NCI-H128 (cell line): ENCODE data around the gene MICAL3.

Experiments used
- DNase-seq: peaks from one replicate; lab custom pipeline; 2025; ENCODE audit not compliant: unreplicated experiment; lab: John Stamatoyannopoulos, UW

MICAL3 gene

DNA sequence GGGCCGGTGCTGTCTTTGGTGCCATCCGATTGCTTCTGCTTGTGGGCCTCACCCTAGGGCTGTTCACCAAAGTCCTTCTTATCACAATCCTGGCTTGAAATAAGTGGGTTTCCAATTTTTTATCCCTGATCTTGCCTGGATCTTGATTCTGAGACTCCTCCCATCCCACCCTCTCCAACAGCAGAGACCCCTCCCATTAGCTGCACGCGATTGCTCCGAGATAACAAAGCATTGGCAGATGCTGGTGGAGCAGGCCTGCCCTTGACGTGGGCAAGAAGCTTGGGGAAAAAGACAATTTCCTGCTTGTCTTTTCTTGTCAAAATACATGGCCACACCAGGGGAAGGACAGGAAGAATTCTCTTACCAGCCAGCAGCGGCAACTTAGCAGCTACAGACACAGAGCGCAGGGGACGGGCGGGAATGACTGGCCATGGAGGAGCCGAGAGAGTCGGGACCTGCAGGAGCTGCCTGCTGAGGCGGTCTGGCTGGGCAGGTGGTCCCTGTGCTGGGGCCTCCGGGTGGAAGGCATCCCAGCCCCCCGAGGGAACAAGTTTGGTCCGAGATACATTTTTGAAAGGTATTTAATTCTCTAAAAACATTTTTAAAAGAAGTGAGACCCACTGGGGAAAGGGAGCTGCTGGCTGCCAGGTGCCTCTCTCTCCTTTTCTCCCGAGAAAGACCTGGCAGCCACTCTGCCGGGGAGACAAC lies 240.4 kb downstream of the MICAL3 start:
- no peak for DNase-seq

DNA sequence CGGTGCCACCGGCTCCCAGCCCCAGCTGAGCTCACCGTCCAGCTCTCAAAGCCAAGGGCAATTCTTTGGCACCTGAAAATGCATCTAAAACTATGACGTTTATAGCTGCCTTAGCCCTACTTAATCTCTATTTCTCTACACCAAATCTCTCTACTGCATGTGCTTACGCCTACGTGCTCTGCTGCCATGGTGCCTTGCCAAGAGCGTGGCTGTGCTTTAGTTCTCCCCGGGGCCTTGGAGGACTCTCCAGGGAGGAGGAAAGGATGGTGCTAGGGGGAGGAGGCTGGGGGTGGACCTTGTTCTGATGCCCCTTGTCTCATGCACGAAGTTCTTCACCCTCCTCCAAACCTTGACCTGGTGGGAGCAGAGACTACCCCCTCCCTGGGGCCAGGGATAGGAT lies 241.0 kb downstream of the MICAL3 start:
- DNase-seq: no peak

DNA sequence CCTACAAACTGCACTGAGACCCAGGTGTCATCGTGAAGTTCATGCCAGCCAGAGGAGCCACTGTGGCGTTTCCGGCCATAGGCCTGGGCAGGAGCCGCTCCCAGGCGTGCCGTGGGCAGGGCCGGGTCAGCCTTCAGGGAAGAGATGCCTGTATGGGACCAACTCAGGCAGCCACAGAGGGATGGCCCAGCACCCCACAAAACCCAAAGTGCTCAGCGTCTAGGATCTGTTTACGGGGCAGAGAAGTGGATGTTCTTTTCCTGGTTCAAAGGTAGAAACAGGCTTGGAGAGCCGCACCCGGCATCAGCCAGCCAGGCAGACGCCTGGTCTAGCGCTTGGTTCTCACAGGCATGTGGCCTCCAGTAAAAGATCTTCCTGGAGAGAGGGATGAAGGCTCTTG lies 241.7 kb downstream of the MICAL3 start:
- no peak for DNase-seq

DNA sequence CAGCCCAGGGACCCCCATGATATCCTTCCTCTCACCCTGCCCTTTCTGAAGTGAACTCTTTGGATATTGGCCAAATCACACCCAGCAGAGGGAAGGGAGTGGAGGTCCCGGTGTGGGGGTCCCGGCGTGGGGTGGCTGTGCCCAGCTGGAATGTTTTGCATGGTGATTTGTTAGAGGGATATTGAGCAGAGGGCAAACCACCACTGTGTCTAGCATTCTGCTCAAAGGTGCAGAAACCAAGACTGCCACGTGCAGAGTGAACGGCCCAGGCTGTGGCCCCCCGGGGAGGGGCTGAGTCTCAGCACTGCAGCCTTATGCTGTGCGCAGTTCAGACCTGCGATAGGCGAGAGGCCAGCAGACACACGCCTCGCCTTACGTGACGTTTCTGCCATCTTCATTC lies 242.2 kb downstream of the MICAL3 start:
- no peak for DNase-seq

DNA sequence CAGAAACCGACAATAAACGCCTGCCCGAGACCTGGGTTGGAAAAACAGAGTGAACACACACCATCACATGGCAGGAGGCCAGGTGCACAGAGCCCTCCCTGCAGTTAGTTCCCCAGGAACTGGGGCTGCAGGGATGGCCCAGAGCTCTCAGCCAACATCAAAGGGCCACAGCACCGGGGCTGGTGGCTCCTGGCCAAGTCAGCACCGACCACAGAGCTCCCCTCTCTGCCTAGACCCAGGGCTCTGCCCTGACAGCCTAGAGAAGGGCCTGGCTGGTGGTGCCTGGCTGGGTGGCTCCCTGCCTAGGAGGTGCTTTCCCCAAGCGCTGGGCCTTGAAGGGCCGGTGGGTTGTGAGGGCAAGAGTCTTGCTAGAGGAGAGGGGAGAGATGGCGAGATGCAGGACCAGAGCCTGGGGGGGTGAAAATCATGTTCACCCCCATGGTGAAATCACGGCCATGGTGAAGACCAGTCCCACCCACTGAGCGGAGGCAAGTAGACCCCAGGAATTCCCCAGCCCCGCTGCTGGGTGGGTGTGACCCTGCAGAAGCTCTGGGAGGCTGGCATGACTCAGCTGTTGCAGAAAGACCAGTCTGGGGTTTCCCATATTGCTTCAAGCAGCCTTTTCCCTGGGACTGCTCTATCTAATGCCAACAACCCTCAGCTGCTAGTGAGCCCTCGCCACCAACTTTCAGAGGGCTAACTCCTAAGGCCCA lies 242.9 kb downstream of the MICAL3 start:
- no peak for DNase-seq

DNA sequence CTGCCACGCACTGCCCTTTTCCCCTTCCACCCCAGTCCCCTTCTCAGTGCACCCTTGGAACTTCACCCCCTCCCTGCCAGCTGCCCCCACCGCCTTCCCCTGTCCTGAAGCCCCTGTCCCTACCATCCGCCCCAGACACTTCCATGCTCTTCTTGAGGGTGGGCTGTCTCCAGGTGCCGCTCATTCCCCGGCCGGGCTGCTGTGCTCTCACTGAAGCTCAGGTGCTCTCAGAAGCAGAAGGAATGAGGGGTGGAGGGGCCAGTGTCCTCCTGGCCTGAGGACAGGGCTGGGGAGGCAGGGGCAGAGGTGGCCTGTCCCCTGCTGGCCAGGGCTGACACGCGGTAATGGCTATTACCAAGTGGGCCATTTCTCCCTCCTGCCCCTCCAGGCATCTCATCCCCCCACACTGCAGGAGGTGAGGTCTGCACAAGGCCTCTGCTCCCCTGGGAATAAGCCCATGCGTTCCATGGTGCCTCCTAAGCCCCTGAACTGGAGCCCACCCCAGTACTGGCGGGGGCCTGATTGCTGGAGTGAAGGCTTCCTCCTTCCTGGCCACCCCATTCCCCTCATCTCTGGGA lies 243.5 kb downstream of the MICAL3 start:
- DNase-seq: no peak

DNA sequence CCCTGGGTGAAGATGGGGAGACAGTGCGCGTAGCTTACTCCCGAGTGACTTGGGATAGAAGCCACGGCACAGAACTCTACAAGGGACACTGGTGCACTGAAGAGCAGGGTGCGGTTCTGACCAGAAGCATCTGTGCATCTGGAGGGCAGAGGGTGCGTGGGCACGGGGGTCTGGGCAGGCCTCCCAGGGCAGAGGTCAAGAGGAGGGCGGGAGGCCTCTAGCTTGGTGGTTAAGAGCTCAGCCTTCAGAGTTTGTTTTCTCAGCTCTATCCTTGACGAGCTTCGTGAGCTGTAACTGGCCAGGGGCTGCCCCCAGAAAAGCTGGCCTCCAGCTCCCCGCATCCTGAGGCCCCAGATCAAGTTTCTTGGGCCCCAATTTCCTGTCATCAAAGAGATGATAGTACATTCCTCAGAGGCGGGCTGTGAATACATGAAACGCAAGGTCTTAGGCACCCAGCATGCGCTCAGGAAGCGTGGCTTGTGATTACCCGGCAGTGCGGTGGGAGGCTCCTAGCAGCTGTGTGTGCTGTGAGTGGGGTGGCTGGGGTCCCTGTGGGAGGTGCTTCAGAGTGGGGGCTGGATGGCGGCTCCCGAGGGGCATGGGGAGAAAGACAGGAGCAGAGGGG lies 244.1 kb downstream of the MICAL3 start:
- DNase-seq: no peak

DNA sequence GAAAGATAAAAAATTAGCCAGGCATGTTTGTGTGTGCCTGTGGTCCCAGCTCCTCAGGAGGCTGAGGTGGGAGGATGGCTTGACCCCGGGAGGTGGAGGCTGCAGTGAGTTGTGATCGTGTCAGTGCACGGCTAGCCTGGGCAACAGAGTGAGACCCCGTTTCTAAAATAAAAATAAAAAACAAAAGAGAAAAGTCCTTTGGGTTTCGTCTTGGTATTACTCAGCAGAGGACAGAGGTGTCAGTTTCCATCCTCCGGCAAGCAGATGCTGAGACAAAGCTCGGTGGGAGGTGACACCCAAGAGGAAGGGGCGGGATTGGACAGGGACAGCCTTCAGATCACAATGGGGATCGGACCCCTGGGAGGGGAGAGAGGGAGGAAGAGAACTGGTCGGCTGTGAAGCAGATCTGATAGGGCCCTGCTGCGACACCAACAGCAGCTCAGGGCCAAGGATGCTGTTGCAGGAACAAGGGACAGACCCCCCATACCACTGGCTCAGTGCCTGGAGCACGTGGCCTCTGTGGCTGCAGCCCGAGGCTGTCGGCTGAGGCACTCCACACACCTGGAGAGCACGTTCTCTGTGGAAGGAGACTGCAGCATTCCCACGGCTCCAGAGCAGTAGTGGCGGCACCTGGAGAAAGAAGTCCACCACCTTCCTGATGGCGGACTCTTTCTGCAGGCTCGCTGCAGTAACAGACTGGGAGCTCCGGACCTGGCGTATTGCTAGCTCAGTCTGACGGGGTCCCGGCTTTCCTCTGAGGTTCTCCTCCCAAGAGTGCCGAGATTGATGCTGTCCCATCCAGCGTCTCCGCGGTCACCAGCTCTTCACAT lies 244.9 kb downstream of the MICAL3 start:
- no peak for DNase-seq

DNA sequence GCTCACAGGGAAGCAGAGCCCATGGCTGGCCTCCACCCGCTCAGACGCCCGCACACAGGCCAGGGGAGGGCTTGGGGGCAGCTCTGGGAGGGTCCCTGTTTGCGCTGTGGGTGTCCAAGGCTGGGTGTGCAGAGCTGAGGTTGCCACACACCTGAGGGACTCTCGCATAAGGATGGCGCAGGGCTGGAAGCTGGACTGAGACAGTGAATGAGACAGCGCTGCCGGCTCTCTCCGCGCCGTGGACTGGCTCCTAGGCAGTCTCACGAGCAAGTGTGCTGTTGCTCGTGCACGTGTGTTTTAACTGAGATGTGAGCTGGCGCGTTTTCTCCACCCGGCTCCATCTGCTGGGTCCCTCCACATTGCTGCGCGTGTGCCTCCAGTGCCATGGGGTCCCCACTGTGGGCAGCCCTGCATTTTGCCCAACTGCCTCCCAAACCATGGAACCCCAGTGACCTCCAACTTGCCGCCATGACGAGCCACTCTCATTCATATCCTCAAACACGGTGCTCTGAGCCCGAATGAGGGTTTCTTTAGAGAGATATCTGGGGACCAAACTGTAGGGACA lies 245.9 kb downstream of the MICAL3 start:
- no peak for DNase-seq

DNA sequence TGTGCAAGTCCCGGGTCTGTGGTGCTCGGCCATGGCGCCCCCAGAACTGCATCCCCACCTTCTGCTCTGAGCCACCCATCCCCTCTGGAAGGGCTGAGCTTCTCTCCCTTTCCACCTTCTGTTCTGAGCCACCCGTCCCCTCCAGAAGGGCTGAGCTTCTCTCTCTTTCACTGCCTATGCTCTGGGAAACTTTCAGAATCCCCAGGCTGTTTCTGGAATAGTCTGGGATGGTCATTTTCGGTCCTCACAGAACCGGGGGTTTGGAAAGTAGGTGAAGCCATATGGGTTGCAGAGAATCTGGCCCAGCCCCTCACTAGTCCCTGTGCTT lies 246.7 kb downstream of the MICAL3 start:
- DNase-seq: no peak

DNA sequence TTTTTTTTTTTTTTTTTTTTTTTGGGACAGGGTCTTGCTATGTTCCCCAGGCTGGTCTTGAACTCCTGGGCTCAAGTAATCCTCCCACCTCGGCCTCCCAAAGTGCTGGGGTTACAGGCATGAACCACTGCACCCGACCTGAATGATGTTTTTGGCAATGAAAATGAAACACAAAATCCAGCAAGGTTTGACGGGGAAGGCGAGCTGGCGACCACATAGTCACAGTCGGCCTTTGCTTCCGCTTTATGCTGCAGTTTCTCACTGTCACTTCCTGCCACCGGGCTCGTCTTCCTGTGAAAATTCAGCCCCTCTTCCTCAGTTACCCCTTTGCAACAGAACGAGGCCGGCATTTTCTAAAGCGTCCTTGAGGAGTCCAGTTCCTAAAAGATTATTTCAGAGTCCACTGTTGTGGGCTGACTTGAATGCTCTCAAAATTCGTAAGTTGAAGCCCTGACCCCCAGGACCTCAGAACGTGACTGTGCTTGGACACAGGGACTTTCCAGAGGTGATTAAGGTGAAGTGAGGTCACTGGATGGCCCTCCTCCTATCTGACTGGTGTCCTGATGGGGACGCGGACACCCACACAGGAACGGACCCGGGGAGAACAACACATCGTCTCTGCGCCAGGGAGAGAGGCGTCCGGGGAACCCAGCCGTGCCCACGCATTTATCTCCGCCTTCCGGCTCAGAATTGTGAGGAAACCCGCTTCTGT lies 247.2 kb downstream of the MICAL3 start:
- no peak for DNase-seq

DNA sequence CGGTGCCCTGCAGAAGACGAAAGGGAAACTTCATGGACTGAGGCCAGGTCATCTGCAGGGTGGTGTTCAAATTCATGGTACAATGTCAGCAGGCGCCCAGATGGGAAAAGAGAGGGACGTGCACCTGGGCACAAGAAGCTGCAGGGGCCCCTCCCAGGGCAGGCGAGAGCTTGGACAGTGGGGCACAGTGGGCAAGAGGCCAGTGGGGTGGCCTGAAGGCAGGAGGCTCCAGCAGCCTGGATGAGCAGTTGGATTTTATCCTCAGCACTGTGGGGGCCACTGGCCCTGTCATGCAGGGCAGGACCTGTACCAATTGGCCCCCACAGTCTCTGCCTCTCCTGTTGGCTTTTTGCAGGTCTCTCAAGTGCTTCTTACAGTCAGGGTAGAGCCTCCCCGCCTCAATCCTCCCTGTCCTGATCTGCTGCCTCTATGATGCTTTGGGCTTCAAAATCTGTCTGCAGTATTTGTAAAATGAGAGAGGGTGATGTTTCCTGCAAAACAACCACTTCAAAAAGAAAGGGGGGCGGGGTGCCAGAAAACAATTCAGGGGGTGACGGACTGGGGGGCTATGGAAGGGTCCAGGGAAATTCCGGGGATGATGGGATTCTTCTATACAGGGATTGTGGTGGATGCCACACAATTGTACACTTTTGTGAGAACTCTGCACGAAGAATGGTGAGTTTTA lies 248.4 kb downstream of the MICAL3 start:
- no peak for DNase-seq

DNA sequence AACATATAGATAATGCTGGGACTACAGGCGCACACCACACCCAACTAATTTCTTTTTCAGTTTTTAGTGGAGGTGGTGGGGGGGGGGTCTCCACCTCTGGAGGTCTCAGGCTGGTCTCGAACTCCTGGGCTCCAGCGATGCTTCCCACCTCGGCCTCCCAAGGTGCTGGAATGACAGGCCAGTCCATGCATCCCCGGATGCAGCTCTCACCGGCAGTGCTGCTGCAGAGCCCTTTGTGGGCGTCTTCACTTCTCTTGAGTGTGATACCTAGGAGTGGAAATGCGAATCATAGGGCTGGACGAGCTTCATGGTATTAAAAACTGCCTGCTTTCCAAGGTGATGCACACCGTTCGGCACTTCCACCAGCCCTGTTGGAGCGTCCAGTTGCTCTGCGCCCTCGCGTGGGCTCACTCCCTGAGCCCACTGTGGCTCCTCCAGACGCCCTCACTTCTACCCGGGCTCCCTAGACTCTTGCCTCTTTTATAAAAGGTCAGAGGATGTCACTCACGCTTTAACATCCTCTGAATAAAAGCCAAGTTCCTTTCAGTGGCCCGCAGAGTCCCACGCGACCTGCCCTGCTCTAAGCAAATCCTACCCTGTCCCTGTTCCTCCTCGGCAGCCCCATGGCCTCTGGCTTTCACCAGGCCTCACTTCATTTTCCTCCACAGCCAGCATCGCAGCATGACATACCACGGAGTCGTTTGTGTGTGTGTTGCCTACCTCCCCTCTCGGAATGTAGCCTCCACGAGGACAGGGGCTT lies 249.3 kb downstream of the MICAL3 start:
- no peak for DNase-seq

DNA sequence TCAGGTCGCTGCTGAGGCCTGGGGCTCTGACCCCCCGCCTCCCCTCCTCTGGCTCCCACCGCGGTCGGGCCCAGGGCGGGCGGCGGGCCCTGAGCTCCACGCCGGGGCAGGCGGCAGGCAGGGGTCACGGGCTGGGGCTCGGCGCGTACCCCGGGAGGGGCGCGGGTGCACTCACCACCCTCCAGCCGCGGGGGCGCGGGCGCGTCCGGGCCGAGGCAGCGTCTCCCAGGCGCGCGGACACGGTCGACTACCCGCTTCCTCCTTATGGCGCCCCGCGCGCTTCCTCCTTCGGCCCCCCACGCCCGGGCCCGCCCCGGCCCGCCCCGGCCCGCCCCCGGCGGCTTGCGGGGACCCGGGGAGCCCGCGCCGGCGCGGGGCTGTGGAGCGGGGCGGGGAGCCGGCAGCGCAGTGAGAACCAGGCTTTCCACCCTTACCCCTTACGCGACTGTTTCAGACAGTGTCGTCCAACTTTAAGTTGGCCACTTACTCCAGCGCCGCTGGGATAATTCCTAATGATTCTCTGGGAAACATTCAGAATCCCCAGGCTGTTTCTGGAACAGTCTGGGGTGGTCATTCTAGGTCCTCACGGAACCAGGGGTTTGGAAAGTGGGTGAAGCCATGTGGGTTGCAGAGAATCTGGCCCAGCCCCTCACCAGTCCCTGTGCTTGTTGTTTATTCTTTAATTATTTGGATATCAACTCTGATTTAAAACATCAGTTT lies 250.0 kb downstream of the MICAL3 start, which contains the start of gene BID:
BID (minus strand) TSS at position 264 of the 720 bp plus-strand sequence. CDS start 24,353 bp downstream, outside the sequence.
- no peak for DNase-seq

DNA sequence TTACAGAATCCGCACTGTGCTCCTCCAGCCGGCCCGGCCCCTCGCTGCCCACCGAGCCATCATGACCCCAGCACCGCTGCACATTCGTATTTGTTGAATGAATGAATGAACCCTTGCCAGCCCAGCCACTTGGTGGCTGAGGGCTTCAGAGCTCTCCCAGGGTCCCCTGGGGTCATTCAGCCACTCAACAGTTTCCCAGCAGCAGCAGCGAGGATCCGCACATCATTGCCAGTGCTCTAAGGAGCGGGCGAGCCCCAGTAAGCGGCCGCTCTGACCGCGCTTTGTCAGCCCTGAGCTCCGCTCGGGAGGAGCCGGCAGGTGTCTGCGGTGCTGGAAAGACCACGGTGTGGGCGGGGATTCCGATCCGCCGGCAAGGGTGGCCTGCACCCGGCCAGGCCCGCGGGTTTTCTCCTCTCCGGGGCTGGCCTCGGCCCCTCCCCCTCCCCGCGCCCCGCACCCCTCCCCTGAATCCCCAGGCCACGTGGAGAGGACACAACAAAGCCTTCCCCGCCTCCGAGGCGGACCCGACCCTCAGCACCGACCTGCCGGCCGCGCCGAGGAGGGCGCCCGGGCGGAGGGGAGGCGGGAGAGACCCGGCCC lies 250.7 kb downstream of the MICAL3 start:
- DNase-seq: no peak

DNA sequence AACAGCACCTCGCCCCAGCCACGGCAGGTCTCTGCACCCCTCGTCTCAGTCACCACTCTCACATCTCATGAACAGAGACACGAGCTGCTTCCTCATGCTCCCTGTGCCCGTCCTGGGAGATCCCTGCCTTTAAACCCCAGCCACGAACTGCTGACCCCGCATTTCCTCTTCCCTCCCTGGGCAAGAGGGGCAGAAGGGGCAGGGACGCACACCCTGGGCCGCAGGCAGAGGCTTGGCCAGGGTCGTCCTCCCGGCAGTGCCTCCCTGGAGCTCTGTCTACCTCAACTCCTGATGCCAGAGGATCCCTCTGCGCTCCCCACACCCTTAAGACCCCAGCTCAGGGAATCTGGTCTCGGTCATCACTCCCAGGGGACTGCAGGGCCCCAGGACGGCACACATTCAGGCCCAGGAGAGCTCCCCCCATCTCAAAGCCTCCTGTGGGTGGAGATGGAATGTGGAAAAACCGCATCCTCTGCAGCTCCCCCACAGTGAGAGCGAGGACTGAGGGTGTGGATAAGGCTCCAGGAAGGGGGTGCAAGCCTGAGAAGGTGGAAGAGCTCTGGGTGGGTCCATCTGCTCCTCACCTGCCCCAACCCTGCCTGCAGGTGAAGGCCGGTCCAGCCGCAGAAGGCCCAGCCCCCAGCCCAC lies 251.3 kb downstream of the MICAL3 start:
- DNase-seq: no peak

DNA sequence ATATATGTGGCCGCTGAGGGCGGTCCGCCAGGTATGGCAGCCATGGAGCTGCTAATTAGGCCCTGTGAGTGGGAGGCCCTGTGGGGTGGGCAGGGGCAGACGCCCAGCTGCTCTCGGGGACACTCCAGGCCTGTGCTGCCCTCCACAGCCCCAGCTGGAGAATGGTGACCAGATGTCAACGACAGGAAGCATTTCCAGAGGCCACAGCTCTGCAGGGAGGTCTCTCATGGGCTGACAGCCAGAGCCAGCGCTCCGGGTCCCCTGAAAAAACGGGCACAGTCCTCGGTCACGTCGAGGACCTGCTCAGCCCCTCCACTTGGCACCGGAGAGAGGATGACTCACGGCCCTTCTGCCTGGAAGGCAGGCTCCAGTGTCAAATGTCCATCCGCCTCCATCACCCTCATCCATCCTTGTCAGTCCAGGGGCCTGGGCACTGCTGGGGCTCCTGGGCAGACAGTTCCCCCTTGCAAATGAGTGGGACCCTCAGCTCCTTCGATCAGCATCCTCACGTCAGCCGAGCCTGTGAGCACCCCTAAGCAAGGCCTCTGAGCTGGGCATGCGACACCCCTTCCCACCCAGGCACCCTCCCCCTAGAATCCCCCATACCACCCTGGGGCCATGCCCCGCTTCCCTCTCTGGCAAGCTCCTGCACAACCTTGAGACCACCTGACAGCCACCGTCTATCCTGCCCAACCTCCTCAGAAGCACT lies 252.0 kb downstream of the MICAL3 start:
- no peak for DNase-seq
